ENCODE measurements around the gene SETDB1.

Gene SETDB1

GRCh38 chr1:150931773-150932172 is 5.6 kb downstream of the SETDB1 start:
- DNase-seq (ENCODE audit: low spot score) = no peak

GRCh38 chr1:150944856-150945255 is 18.7 kb downstream of the SETDB1 start:
- DNase-seq (ENCODE audit: low spot score) = no peak

GRCh38 chr1:150954708-150955107 is 28.5 kb downstream of the SETDB1 start:
- no peak for DNase-seq (ENCODE audit: low spot score)

- DNase-seq (ENCODE audit: low spot score) = no peak
Observed at GRCh38 chr1:150955280-150955679, 29.1 kb downstream of the SETDB1 start.

- DNase-seq (ENCODE audit: low spot score) = no peak
Observed at GRCh38 chr1:150957666-150958065, 31.5 kb downstream of the SETDB1 start.

GRCh38 chr1:150960646-150961045 is 34.5 kb downstream of the SETDB1 start:
- DNase-seq (ENCODE audit: low spot score) = no peak

GRCh38 chr1:150961756-150962155 is 35.6 kb downstream of the SETDB1 start:
- DNase-seq (ENCODE audit: low spot score) = no peak

- DNase-seq (ENCODE audit: low spot score) = no peak
Observed at GRCh38 chr1:150963321-150964163, 37.4 kb downstream of the SETDB1 start.

- no peak for DNase-seq (ENCODE audit: low spot score)
Observed at GRCh38 chr1:150964164-150964489, 38.0 kb downstream of the SETDB1 start.

- no peak for DNase-seq (ENCODE audit: low spot score)
Observed at GRCh38 chr1:150965605-150966004, 39.4 kb downstream of the SETDB1 start.

- DNase-seq (ENCODE audit: low spot score) = no peak
Observed at GRCh38 chr1:150966011-150966410, 39.8 kb downstream of the SETDB1 start.

GRCh38 chr1:150967936-150968335 is 41.8 kb downstream of the SETDB1 start:
- DNase-seq (ENCODE audit: low spot score) = no peak

- no peak for DNase-seq (ENCODE audit: low spot score)
Observed at GRCh38 chr1:150968491-150968890, 42.3 kb downstream of the SETDB1 start.

GRCh38 chr1:150969626-150970025 is 43.5 kb downstream of the SETDB1 start:
- no peak for DNase-seq (ENCODE audit: low spot score)

- DNase-seq (ENCODE audit: low spot score) = peak; percentile 84
Observed at GRCh38 chr1:150970808-150971582, 44.8 kb downstream of the SETDB1 start.

GRCh38 chr1:150971583-150972416 is 45.6 kb downstream of the SETDB1 start:
- peak; percentile 41 for DNase-seq (ENCODE audit: low spot score)

GRCh38 chr1:150972417-150972940 is 46.3 kb downstream of the SETDB1 start:
- DNase-seq (ENCODE audit: low spot score) = no peak

- peak; percentile 58 for DNase-seq (ENCODE audit: low spot score)
Observed at GRCh38 chr1:150973258-150973835, 47.2 kb downstream of the SETDB1 start.

- peak; percentile 74 for DNase-seq (ENCODE audit: low spot score)
Observed at GRCh38 chr1:150973836-150974579, 47.8 kb downstream of the SETDB1 start.

- DNase-seq (ENCODE audit: low spot score) = peak; percentile 96
Observed at GRCh38 chr1:150974580-150975478, 48.7 kb downstream of the SETDB1 start, which contains the start of gene CERS2. Gene CERS2 (minus strand): TSS chr1:150974835. CDS start chr1:150969090, 5,745 bp downstream.
